Keratinocyte (primary cell): ENCODE measurements around the gene EPB41. TPM values are rescaled to one million over a fixed set of nuclear protein-coding genes. Genes with fewer than 3 reads are reported as not detected.
"Not testable (repeated sequence)": the region's sequence is repeated elsewhere in the genome, so short reads cannot be mapped to it uniquely, and the experiment has no call there.

Experiments
- DNase-seq: peaks from one replicate; pipeline ENCODE4 v3.0.0-alpha.2; 2011; ENCODE audit warnings: low read depth, missing footprints, low spot score
- FAIRE-seq: peaks from 2 replicates; lab custom pipeline; 2011; peaks lifted over from hg19 to GRCh38; lab: Jason Lieb, UNC
- H2AFZ ChIP-seq: 2 replicates; pipeline ENCODE4 v1.6.0; 2012; ENCODE audit warnings: low read length, control low read depth, inconsistent platforms; ENCODE audit not compliant: control insufficient read depth
- H3K27ac ChIP-seq: 2 replicates; pipeline ENCODE4 v1.5.1; 2011; ENCODE audit warnings: low read length; ENCODE audit not compliant: control insufficient read depth, insufficient read depth
- H3K27me3 ChIP-seq: 3 replicates; pipeline ENCODE4 v1.6.0; 2011; ENCODE audit warnings: low read length; ENCODE audit not compliant: control insufficient read depth, insufficient read depth; ENCODE audit errors: extremely low read depth
- H3K36me3 ChIP-seq, 2 experiments: 2 replicates in 1 of 2; 3 replicates in 1 of 2; pipeline ENCODE4 v1.5.1; 2011; ENCODE audit warnings: low read length in 2 of 2, mild to moderate bottlenecking in 1 of 2; ENCODE audit not compliant: control insufficient read depth in 2 of 2, insufficient read depth in 2 of 2; ENCODE audit errors: extremely low read depth in 1 of 2
- H3K4me1 ChIP-seq: 3 replicates; pipeline ENCODE4 v1.5.1; 2011; ENCODE audit warnings: low read length; ENCODE audit not compliant: control insufficient read depth, insufficient read depth; ENCODE audit errors: extremely low read depth
- H3K4me2 ChIP-seq: 3 replicates; pipeline ENCODE4 v1.6.0; 2011; ENCODE audit warnings: low read depth, low read length; ENCODE audit not compliant: control insufficient read depth, insufficient read depth; ENCODE audit errors: extremely low read depth
- H3K4me3 ChIP-seq, 3 experiments: fragments of 200-600 bp in 1 of 3; sonication (generic) in 1 of 3; 2 replicates in 2 of 3; 3 replicates in 1 of 3; pipeline ENCODE4 v1.5.1; 2011 to 2016; ENCODE audit warnings: low read length in 3 of 3, mild to moderate bottlenecking in 3 of 3, control low read depth in 2 of 3, inconsistent platforms in 1 of 3, low read depth in 1 of 3, mixed read lengths in 1 of 3, mixed run types in 1 of 3, moderate library complexity in 1 of 3; ENCODE audit not compliant: control insufficient read depth in 2 of 3, insufficient read depth in 2 of 3; ENCODE audit errors: extremely low read depth in 1 of 3
- H3K79me2 ChIP-seq: 2 replicates; pipeline ENCODE4 v1.6.0; 2012; ENCODE audit warnings: low read length; ENCODE audit not compliant: control insufficient read depth, insufficient read depth
- H3K9ac ChIP-seq: 3 replicates; pipeline ENCODE4 v1.6.0; 2011; ENCODE audit warnings: low read length; ENCODE audit not compliant: control insufficient read depth, insufficient read depth; ENCODE audit errors: extremely low read depth
- H3K9me1 ChIP-seq: 3 replicates; pipeline ENCODE4 v1.6.0; 2011; ENCODE audit warnings: low read length; ENCODE audit not compliant: control insufficient read depth, insufficient read depth; ENCODE audit errors: extremely low read depth
- H3K9me3 ChIP-seq: 2 replicates; pipeline ENCODE4 v1.5.1; 2012; ENCODE audit warnings: low read depth, low read length; ENCODE audit not compliant: control insufficient read depth
- H4K20me1 ChIP-seq: 3 replicates; pipeline ENCODE4 v1.6.0; 2011; ENCODE audit warnings: low read length; ENCODE audit not compliant: control insufficient read depth, insufficient read depth; ENCODE audit errors: extremely low read depth
- EZH2 ChIP-seq: IDR thresholded peaks from one replicate; pipeline ENCODE4 v1.6.1; 2012; ENCODE audit warnings: inconsistent platforms, mild to moderate bottlenecking, low read length, moderate library complexity
- dilution Hi-C: fragments of 300-500 bp; cut with MboI; formaldehyde crosslinking; loops from one replicate; pipeline ENCODE4 v1.7.0; 2020; ENCODE audit warnings: low sequenced_read_pairs; ENCODE audit not compliant: extremely low pct_ligation_motif_present
- polyA plus RNA-seq, 5 experiments: library from polyadenylated mRNA; depleted of rRNA in 3 of 5; stranded (reverse) in 3 of 5; stranded (forward) in 1 of 5; unstranded in 1 of 5; fragments of >200 nt; gene quantifications; 1 replicate in 1 of 5; 2 replicates in 3 of 5; 3 replicates in 1 of 5; pipeline versions ENCODE4 v1.2.1 to v1.2.3, GENCODE V29; 2011 to 2012; ENCODE audit warnings: missing spikeins in 2 of 5, low read depth in 1 of 5, low replicate concordance in 1 of 5
- TF ChIP-seq, protein P1 (sequence below), 3 experiments: IDR thresholded peaks in 1 of 3; conservative IDR thresholded peaks in 1 of 3; optimal IDR thresholded peaks in 1 of 3; 2 replicates in 2 of 3; 3 replicates in 1 of 3; pipeline versions ENCODE3 to v1.5.1; 2011; ENCODE audit warnings: low read length in 3 of 3, mild to moderate bottlenecking in 3 of 3, moderate library complexity in 2 of 3, control low read depth in 1 of 3, inconsistent platforms in 1 of 3; ENCODE audit not compliant: insufficient read depth in 2 of 3; ENCODE audit errors: extremely low read depth in 1 of 3

The EPB41 gene
- polyA plus RNA-seq, 1 donor (not counting 4 experiments of a cell fraction or from before 2014, with no cell fraction given) = 21.1 TPM

DNA sequence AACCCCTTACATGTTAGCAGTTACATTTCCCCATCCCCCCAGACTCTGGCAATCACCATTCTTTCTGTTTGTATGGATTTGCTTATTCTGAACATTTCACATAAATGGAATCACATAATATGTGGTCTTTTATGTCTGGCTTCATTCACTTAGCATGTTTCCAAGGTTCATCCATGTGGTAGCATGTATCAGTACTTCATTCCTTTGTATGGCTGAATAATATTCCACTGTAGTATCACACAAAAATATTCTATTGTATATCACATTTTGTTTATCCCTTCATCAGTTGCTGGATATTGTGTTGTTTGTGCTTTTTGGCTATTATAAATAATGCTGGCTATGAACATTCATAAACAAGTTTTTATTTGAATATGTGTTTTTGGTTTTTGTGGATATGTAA lies 22.2 kb downstream of the EPB41 start:
- Histone ChIP-seq H3K36me3 (no peaks in the 10 kb centered on the region), H2AFZ (no peak overlapping the region), H3K79me2 (no peaks in the 10 kb centered on the region), H3K4me1 (no peaks in the 10 kb centered on the region), H3K27me3 (no peaks in the 10 kb centered on the region), H3K4me2 (no peak overlapping the region), H4K20me1 (no peaks in the 10 kb centered on the region), H3K4me3 (no peak overlapping the region), H3K9me1 (no peaks in the 10 kb centered on the region), H3K27ac (no peak overlapping the region), H3K9ac (no peak overlapping the region), H3K9me3 (no peaks in the 10 kb centered on the region)
- DNase-seq = no peak
- FAIRE-seq = no peak
- TF ChIP-seq, protein P1, sequence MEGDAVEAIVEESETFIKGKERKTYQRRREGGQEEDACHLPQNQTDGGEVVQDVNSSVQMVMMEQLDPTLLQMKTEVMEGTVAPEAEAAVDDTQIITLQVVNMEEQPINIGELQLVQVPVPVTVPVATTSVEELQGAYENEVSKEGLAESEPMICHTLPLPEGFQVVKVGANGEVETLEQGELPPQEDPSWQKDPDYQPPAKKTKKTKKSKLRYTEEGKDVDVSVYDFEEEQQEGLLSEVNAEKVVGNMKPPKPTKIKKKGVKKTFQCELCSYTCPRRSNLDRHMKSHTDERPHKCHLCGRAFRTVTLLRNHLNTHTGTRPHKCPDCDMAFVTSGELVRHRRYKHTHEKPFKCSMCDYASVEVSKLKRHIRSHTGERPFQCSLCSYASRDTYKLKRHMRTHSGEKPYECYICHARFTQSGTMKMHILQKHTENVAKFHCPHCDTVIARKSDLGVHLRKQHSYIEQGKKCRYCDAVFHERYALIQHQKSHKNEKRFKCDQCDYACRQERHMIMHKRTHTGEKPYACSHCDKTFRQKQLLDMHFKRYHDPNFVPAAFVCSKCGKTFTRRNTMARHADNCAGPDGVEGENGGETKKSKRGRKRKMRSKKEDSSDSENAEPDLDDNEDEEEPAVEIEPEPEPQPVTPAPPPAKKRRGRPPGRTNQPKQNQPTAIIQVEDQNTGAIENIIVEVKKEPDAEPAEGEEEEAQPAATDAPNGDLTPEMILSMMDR (optimal IDR thresholded peaks at IDR 0.05 in 1 of 3, IDR thresholded peaks at IDR 0.05 in 1 of 3, conservative IDR thresholded peaks at IDR 0.05 in 1 of 3; ENCODE audit: extremely low read depth in 1 of 3, insufficient read depth in 2 of 3, low read length in 3 of 3) = no peak
- TF ChIP-seq EZH2 = no peak
- dilution Hi-C loops = no loop called here

DNA sequence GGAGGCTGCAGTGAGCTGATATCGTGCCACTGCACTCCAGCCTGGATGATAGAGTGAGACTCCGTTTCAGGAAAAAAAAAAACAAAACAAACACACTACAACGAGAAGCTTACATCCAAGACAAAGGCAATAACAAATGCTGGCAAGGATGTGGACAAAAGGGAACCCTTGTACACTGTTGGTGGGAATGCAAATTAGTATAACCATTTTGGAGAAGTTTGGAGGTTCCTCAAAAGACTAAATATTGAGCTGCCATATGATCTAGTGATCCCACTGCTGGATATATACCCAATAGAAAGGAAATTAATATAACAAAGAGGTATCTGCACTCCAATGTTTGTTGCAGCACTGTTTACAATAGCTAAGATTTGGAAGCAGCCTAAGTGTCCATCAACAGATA lies 29.2 kb downstream of the EPB41 start:
- H3K4me1 ChIP-seq, H3K4me3 ChIP-seq, H3K9me1 ChIP-seq, H3K36me3 ChIP-seq, H4K20me1 ChIP-seq, DNase-seq, H3K9ac ChIP-seq, H3K79me2 ChIP-seq, H3K27me3 ChIP-seq, H3K27ac ChIP-seq, FAIRE-seq, dilution Hi-C loops, H3K9me3 ChIP-seq, H2AFZ ChIP-seq, H3K4me2 ChIP-seq: not testable (repeated sequence)

DNA sequence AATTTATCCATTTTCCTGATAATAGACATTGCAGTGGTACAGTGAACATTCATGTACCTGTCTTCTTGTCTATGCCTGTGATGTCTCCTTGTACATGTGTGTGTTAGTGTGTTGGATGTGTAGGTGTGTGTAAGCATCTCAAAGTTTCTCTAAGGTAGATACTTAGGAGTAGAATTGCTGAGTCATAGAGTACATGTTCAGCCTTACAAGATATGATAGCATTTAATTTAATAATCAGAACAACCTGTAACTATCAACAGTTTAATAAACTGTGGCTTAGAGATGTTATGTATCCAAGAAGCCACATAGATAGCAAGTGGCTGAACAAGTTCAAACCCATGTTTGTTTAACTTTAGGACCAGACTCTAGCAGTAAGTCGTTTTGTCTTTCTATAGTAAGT lies 35.6 kb downstream of the EPB41 start:
- no peak overlapping the region for H3K4me3 ChIP-seq
- TF ChIP-seq, protein P1 (optimal IDR thresholded peaks at IDR 0.05 in 1 of 3, IDR thresholded peaks at IDR 0.05 in 1 of 3, conservative IDR thresholded peaks at IDR 0.05 in 1 of 3; ENCODE audit: extremely low read depth in 1 of 3, insufficient read depth in 2 of 3, low read length in 3 of 3) = no peak
- FAIRE-seq = no peak
- no peaks in the 10 kb centered on the region for H4K20me1 ChIP-seq
- H3K9ac ChIP-seq = no peak overlapping the region
- DNase-seq = no peak
- no peak overlapping the region for H3K27ac ChIP-seq
- no peaks in the 10 kb centered on the region for H3K27me3 ChIP-seq
- no peak overlapping the region for H3K4me2 ChIP-seq
- H3K9me1 ChIP-seq = no peaks in the 10 kb centered on the region
- H3K4me1 ChIP-seq = peaks cover 4% of the 10 kb centered on the region
- dilution Hi-C loops = no loop called here
- H3K79me2 ChIP-seq = no peaks in the 10 kb centered on the region
- H3K36me3 ChIP-seq = peaks cover 0 to 2% of the 10 kb centered on the region in 2 experiments
- H2AFZ ChIP-seq = no peak overlapping the region
- no peaks in the 10 kb centered on the region for H3K9me3 ChIP-seq
